Measurements from ENCODE around the gene STRADB. TPM values are rescaled to one million over a fixed set of nuclear protein-coding genes. Genes with fewer than 3 reads are reported as not detected.
"Not testable (repeated sequence)": the region's sequence is repeated elsewhere in the genome, so short reads cannot be mapped to it uniquely, and the experiment has no call there.

Gene STRADB
- total and polyA plus RNA-seq, 7 donors: 14.7 to 142 (median 23.0) TPM

DNA sequence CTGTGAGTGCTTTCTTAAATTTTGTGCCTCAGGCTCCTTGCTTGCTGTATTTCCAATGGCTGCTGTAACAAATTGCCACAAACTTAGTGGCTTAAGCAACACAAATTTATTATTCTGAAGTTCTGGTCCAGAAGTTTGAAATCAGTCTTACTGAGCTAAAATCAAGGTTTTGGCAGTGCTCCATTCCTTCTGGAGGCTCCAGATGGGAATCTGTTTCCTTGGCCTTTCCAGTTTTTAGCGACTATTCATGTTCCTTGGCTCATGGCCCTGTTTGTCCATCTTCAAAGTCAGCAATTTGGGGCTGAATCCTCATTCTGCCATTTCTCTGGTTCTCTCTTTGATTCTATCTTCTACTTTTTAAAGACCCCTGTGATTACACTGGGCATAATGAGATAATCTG lies 31.8 kb downstream of the STRADB start:
- TF ChIP-seq EP300 (IDR thresholded peaks at IDR 0.05) (no peak), POLR2A (IDR thresholded peaks at IDR 0.05) (no peak), POLR2AphosphoS5 (IDR thresholded peaks at IDR 0.05) (no peak)
- TF ChIP-seq, protein P1, sequence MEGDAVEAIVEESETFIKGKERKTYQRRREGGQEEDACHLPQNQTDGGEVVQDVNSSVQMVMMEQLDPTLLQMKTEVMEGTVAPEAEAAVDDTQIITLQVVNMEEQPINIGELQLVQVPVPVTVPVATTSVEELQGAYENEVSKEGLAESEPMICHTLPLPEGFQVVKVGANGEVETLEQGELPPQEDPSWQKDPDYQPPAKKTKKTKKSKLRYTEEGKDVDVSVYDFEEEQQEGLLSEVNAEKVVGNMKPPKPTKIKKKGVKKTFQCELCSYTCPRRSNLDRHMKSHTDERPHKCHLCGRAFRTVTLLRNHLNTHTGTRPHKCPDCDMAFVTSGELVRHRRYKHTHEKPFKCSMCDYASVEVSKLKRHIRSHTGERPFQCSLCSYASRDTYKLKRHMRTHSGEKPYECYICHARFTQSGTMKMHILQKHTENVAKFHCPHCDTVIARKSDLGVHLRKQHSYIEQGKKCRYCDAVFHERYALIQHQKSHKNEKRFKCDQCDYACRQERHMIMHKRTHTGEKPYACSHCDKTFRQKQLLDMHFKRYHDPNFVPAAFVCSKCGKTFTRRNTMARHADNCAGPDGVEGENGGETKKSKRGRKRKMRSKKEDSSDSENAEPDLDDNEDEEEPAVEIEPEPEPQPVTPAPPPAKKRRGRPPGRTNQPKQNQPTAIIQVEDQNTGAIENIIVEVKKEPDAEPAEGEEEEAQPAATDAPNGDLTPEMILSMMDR (IDR thresholded peaks at IDR 0.05): no peak
- Histone ChIP-seq H3K36me3 (peaks cover 0 to 36% (median 8%) of the 10 kb centered on the region in 4 donors), H3K27me3 (no peaks in the 10 kb centered on the region), H3K4me1 (no peaks in the 10 kb centered on the region), H3K9me3 (no peaks in the 10 kb centered on the region), H3K4me3 (no peak overlapping the region), H3K27ac (no peak overlapping the region)
- intact Hi-C loops (cut with DNase I): no loop called here
- no peak for DNase-seq
- WGBS, 2 donors: 0 to 38% methylated on average over 1 of the region's 1 CpG

DNA sequence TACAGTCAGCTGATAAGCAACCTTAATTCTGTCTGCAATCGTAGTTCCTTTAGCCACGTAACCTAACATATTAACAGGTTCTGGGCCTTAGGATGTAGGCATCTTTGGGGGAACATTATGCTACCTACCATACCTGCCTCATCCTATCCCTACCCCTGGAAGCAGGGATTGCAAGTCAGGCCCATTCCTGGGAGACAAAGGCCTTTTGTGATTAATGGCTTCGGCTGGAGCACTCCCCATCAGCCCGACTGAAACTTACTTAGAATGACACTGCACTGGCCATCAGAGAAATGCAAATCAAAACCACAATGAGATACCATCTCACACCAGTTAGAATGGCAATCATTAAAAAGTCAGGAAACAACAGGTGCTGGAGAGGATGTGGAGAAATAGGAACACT lies 32.2 kb downstream of the STRADB start:
- H3K27ac ChIP-seq; H3K4me1 ChIP-seq; DNase-seq; H3K27me3 ChIP-seq; H3K9me3 ChIP-seq; intact Hi-C loops (cut with DNase I); H3K4me3 ChIP-seq: not testable (repeated sequence)
- peaks cover 0 to 32% (median 4%) of the 10 kb centered on the region in 4 donors for H3K36me3 ChIP-seq
- WGBS, 2 donors: 91 to 95% methylated on average over 4 of the region's 4 CpGs

DNA sequence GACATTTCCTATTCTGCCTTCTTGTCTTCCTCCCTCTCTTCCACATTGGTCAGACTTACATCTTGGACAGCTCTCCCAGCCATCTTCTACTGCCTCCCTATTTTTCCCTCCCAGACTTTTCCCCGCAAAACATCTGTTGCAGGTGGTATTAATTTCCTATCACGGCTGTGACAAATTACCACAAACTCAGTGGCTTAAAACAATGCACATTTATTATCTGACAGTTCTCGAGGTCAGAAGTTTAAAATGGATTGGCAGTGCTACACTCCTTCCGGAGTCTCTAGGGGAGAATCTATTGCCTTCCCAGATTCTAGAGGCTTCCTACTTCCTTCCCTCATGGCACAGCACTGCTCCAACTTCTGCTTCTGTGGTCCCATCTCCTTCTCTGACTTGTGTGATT lies 33.3 kb downstream of the STRADB start:
- Histone ChIP-seq H3K36me3 (peaks cover 0 to 22% (median 0%) of the 10 kb centered on the region in 4 donors), H3K4me1 (no peaks in the 10 kb centered on the region), H3K27ac (no peak overlapping the region), H3K27me3 (no peaks in the 10 kb centered on the region), H3K4me3 (no peak overlapping the region), H3K9me3 (no peaks in the 10 kb centered on the region)
- no peak for DNase-seq
- intact Hi-C loops (cut with DNase I): no loop called here
- 74 to 75% methylated on average over 4 of the region's 4 CpGs for WGBS, 2 donors
- TF ChIP-seq EP300 (IDR thresholded peaks at IDR 0.05): no peak
- no peak for TF ChIP-seq POLR2AphosphoS5 (IDR thresholded peaks at IDR 0.05)
- TF ChIP-seq POLR2A (IDR thresholded peaks at IDR 0.05): no peak
- TF ChIP-seq, protein P1 (IDR thresholded peaks at IDR 0.05): no peak

DNA sequence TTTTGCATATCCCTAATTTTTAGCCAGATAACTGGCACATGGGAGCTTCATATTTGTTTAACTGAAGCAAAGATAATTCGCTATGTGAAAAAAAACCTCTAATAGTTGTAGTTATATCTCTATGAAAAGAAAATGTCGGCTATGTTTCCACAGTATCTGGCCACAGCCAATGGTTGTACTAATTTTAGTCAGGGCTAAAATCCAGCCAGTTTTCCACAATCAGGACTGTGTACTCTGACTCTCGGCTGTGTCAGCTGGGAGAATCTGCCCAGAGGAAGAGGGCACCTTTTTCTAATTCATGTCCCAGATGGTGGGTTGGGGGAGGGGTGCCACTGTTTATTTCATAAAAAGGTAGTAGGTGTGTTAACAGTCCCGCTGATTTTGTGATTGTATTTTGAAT lies 38.8 kb downstream of the STRADB start:
- Histone ChIP-seq H3K27me3 (no peaks in the 10 kb centered on the region), H3K36me3 (no peaks in the 10 kb centered on the region), H3K9me3 (no peaks in the 10 kb centered on the region), H3K4me3 (no peak overlapping the region), H3K27ac (no peak overlapping the region), H3K4me1 (no peaks in the 10 kb centered on the region)
- intact Hi-C loops (cut with DNase I): no loop called here
- 90 to 94% methylated on average over 4 of the region's 4 CpGs for WGBS, 2 donors
- no peak for DNase-seq
- TF ChIP-seq POLR2A (IDR thresholded peaks at IDR 0.05) (no peak), EP300 (IDR thresholded peaks at IDR 0.05) (no peak), POLR2AphosphoS5 (IDR thresholded peaks at IDR 0.05) (no peak)
- TF ChIP-seq, protein P1 (IDR thresholded peaks at IDR 0.05): no peak

DNA sequence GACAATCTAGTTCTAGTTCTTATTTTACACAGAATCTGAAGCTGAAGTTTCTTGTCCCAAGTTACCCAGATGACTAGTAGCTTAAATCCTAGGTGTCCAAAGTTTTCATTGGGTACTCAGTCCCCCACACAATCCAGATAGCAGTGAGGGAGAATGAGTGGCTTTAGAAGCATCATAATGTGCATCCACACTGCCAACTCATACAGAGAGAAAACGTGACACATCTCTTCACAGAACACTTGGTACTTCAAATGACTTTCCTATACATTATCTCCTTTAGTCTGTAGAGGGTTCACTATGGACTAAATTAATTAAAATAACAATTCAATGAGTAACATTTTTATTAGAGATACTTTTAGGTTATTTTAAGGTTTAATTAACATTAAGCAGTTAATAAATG lies 45.2 kb downstream of the STRADB start:
- Histone ChIP-seq H3K27ac (no peak overlapping the region), H3K9me3 (peaks cover 0 to 4% (median 0%) of the 10 kb centered on the region in 4 donors), H3K36me3 (no peaks in the 10 kb centered on the region), H3K4me3 (no peak overlapping the region), H3K27me3 (no peaks in the 10 kb centered on the region), H3K4me1 (no peaks in the 10 kb centered on the region)
- no peak for DNase-seq
- intact Hi-C loops (cut with DNase I): no loop called here
- TF ChIP-seq, protein P1 (IDR thresholded peaks at IDR 0.05): no peak
- TF ChIP-seq EP300 (IDR thresholded peaks at IDR 0.05) (no peak), POLR2A (IDR thresholded peaks at IDR 0.05) (no peak), POLR2AphosphoS5 (IDR thresholded peaks at IDR 0.05) (no peak)
- WGBS, 2 donors: 73 to 80% methylated on average over 1 of the region's 1 CpG

All from sigmoid colon (tissue), 7 donors.